K562 (cell line): Measurements from ENCODE around the gene DDOST. TPM values are rescaled to one million over a fixed set of nuclear protein-coding genes. Genes with fewer than 3 reads are reported as not detected.

Source experiments
- ATAC-seq: fragments of 200-7000 bp; cut with Tn5 transposase; 3 replicates; pipeline ENCODE4 v1.9.1; 2020; ENCODE audit warnings: moderate library complexity
- BruUV-seq: library from RNA; stranded (reverse); fragments of 400-500 nt; replicated peaks from 2 replicates; lab custom pipeline; 2021; lab: Mats Ljungman, UMichigan
- CTCF ChIA-PET: fragments of 300-600 bp; formaldehyde crosslinking; extraction: SDS; loops from one replicate; lab custom pipeline; 2021; ENCODE audit warnings: low intra/inter-chr PET ratio; lab: Yijun Ruan, JAX
- POLR2A ChIA-PET: fragments of 300-600, 350-650 bp; sonication (Branson Sonifier 250); formaldehyde crosslinking; extraction: SDS; loops from one replicate; lab custom pipeline; 2021; ENCODE audit warnings: antibody characterized with exemption, inconsistent platforms; lab: Yijun Ruan, JAX
- DNase-seq, 4 experiments: peaks; one replicate each; pipeline versions ENCODE4 v3.0.0 to v3.0.0-alpha.2; 2011 to 2018; ENCODE audit warnings: low spot score in 3 of 4, mixed read lengths in 3 of 4; ENCODE audit errors: extremely low read depth in 1 of 4
- FAIRE-seq: peaks from 2 replicates; lab custom pipeline; 2011; peaks lifted over from hg19 to GRCh38; lab: Jason Lieb, UNC
- H2AFZ ChIP-seq: 2 replicates; pipeline ENCODE4 v1.6.0; 2011; ENCODE audit warnings: low read depth, low read length, control low read depth, inconsistent platforms
- H3K27ac ChIP-seq: fragments of 200-600 bp; 3 replicates; pipeline ENCODE4 v1.8.0; 2011; ENCODE audit warnings: low read depth, mild to moderate bottlenecking, control low read depth, inconsistent platforms, low read length, moderate library complexity, mixed read lengths; ENCODE audit errors: extremely low read depth
- H3K27me3 ChIP-seq, 2 experiments: fragments of 300-600 bp in 1 of 2; 2 replicates in 1 of 2; 3 replicates in 1 of 2; pipeline versions ENCODE4 v1.6.0 to v1.8.0; 2011; ENCODE audit warnings: inconsistent platforms in 2 of 2, low read length in 2 of 2, mild to moderate bottlenecking in 1 of 2, mixed read lengths in 1 of 2, moderate library complexity in 1 of 2; ENCODE audit not compliant: control insufficient read depth in 2 of 2, insufficient read depth in 2 of 2
- H3K36me3 ChIP-seq: fragments of 300-600 bp; 3 replicates; pipeline ENCODE4 v1.8.0; 2011; ENCODE audit warnings: mild to moderate bottlenecking, low read length, inconsistent platforms; ENCODE audit not compliant: control insufficient read depth, insufficient read depth
- H3K4me1 ChIP-seq, 2 experiments: fragments of 200-600 bp in 1 of 2; replicated peaks in 1 of 2; 2 replicates in 1 of 2; 3 replicates in 1 of 2; pipeline versions ENCODE4 v1.5.1 to v1.8.0; 2011; ENCODE audit warnings: inconsistent platforms in 2 of 2, low read length in 2 of 2, mild to moderate bottlenecking in 1 of 2, mixed read lengths in 1 of 2, moderate library complexity in 1 of 2; ENCODE audit not compliant: control insufficient read depth in 2 of 2, insufficient read depth in 2 of 2
- H3K4me2 ChIP-seq: 2 replicates; pipeline ENCODE4 v1.6.1; 2011; ENCODE audit warnings: low read length, control low read depth, inconsistent platforms, mixed read lengths; ENCODE audit not compliant: insufficient read depth
- H3K4me3 ChIP-seq: fragments of 200-600 bp; sonication (generic), shearing (Covaris generic); 2 replicates; pipeline ENCODE4 v1.5.1; 2016; ENCODE audit warnings: control low read depth, inconsistent platforms
- H3K79me2 ChIP-seq: fragments of 200-600 bp; 3 replicates; pipeline ENCODE4 v1.8.0; 2011; ENCODE audit warnings: low read length, inconsistent platforms; ENCODE audit not compliant: control insufficient read depth, insufficient read depth
- H3K9ac ChIP-seq, 2 experiments: 2 replicates each; pipeline versions ENCODE4 v1.6.0 to v1.6.1; 2011; ENCODE audit warnings: low read depth in 2 of 2, low read length in 2 of 2, control low read depth in 1 of 2, inconsistent platforms in 1 of 2, mild to moderate bottlenecking in 1 of 2, mixed read lengths in 1 of 2; ENCODE audit not compliant: insufficient read depth in 1 of 2
- H3K9me1 ChIP-seq: one replicate; pipeline ENCODE4 v1.6.0; 2011; ENCODE audit warnings: inconsistent platforms, mild to moderate bottlenecking, low read length, moderate library complexity; ENCODE audit not compliant: control insufficient read depth, insufficient read depth
- H3K9me3 ChIP-seq: replicated peaks from 2 replicates; pipeline ENCODE4 v1.5.1; 2011; ENCODE audit warnings: low read depth, low read length, inconsistent platforms; ENCODE audit not compliant: control insufficient read depth, insufficient read depth
- H4K20me1 ChIP-seq: replicated peaks from 2 replicates; pipeline ENCODE4 v1.6.1; 2011; ENCODE audit warnings: low read length, inconsistent platforms, mixed read lengths; ENCODE audit not compliant: control insufficient read depth, insufficient read depth
- HNRNPH1 ChIP-seq: fragments of 200-400 bp; formaldehyde crosslinking; optimal IDR thresholded peaks from 2 replicates; pipeline ENCODE3; 2017; ENCODE audit warnings: low read depth, mild to moderate bottlenecking, low read length, moderate library complexity
- PCBP2 ChIP-seq: fragments of 200-400 bp; formaldehyde crosslinking; IDR thresholded peaks from 2 replicates; pipeline ENCODE4 v1.6.1; 2018; ENCODE audit warnings: low read length, low read depth, mild to moderate bottlenecking, moderate library complexity; ENCODE audit not compliant: poor library complexity, severe bottlenecking
- ZFPM2 ChIP-seq: fragments of 250-450 bp; sonication (Bioruptor Pico); IDR thresholded peaks from 2 replicates; pipeline ENCODE4 v1.5.1; 2022; ENCODE audit warnings: mild to moderate bottlenecking
- ZNF124 ChIP-seq: sonication (generic); formaldehyde crosslinking; IDR thresholded peaks from 2 replicates; pipeline ENCODE4 v1.8.1; 2022; ENCODE audit warnings: missing genetic modification reagents
- ZNF253 ChIP-seq: fragments of 250-450 bp; sonication (Bioruptor Pico); conservative IDR thresholded peaks from 2 replicates; pipeline ENCODE4 v1.6.1; 2021; ENCODE audit warnings: mild to moderate bottlenecking
- ZNF316 ChIP-seq: fragments of 450-650 bp; IDR thresholded peaks from 2 replicates; pipeline ENCODE4 v1.6.1; 2016
- WGBS: fragments of 100-300 bp; shearing (Covaris generic); methylation state at CpG from one replicate; pipeline ENCODE4 v1.1.6; 2016; ENCODE audit warnings: low coverage, mixed read lengths; ENCODE audit not compliant: insufficient coverage; ENCODE audit errors: missing lambda C conversion rate; 5-methylcytosine and 5-hydroxymethylcytosine counted together
- in situ Hi-C: fragments of 300-500 bp; cut with MboI; formaldehyde crosslinking; loops from 4 replicates; pipeline ENCODE4 v1.15.0; 2018; ENCODE audit warnings: inconsistent platforms, mixed read lengths
- intact Hi-C: fragments of 100-400 bp; cut with micrococcal nuclease; formaldehyde crosslinking; loops from 2 replicates; pipeline ENCODE4 v1.14.2; 2022
- polyA plus RNA-seq, 8 experiments: library from polyadenylated mRNA; depleted of rRNA in 4 of 8; stranded (reverse) in 5 of 8; unstranded in 3 of 8; fragments of >200 nt; fragmentation: Nextera tagmentation in 2 of 8; fragmentation: Illumina TruSeq in 1 of 8; extraction: Ambion mirVana in 2 of 8; extraction: Trizol in 1 of 8; gene quantifications; 2 replicates each; pipeline versions ENCODE4 v1.2.1 to v1.2.3, GENCODE V29; 2011 to 2014; ENCODE audit warnings: inconsistent platforms in 1 of 8, missing spikeins in 1 of 8
- total RNA-seq, 7 experiments: library from RNA; depleted of rRNA in 6 of 7; stranded (reverse); fragments of >200 nt in 6 of 7; fragmentation: Illumina TruSeq in 2 of 7; extraction: Trizol in 2 of 7; gene quantifications; 2 replicates each; pipeline versions ENCODE4 v1.2.1 to v1.2.3, GENCODE V29; 2011 to 2021; ENCODE audit warnings: low replicate concordance in 1 of 7

DDOST gene
- total and polyA plus RNA-seq, 9 of the 15 experiments (the other 6 are each of a cell fraction or from before 2014, with no cell fraction given) = 173 to 306 (median 222) TPM

GRCh38 chr1:20630729-20631128, 30.4 kb downstream of the DDOST start (continued):
- TF ChIP-seq ZFPM2 (CRISPR knock-in tag) (no peak), ZNF253 (CRISPR knock-in tag) (no peak)

- no peaks in the 10 kb centered on the region for H3K9me3 ChIP-seq
- H3K4me1 ChIP-seq = peaks cover 0 to 3% of the 10 kb centered on the region in 2 experiments; a peak in 1 of 5 replicates
- H2AFZ ChIP-seq = no peak overlapping the region
- no peaks in the 10 kb centered on the region for H3K9me1 ChIP-seq
- in situ Hi-C loops (no loop called here), intact Hi-C loops (no loop called here)
- no peak overlapping the region for H3K4me3 ChIP-seq
- DNase-seq (no peak), FAIRE-seq (no peak), ATAC-seq (no peak)
- no peak overlapping the region for H3K27ac ChIP-seq
- ChIA-PET POLR2A (no interaction called here), CTCF (no interaction called here)
- no TSS peak for BruUV-seq
- H3K9ac ChIP-seq = no peak overlapping the region
- 0% methylated on average over 1 of the region's 1 CpG for WGBS
- no peaks in the 10 kb centered on the region for H3K79me2 ChIP-seq
- TF ChIP-seq ZNF316 = 0 out of 2 replicates have a peak, but pooled peaks have one; percentile 12
- TF ChIP-seq HNRNPH1 = no peak
- H3K36me3 ChIP-seq = no peaks in the 10 kb centered on the region
- H3K4me2 ChIP-seq = no peak overlapping the region
- H4K20me1 ChIP-seq = no peaks in the 10 kb centered on the region
- peaks cover 0 to 3% of the 10 kb centered on the region in 2 experiments; a peak in 1 of 5 replicates for H3K27me3 ChIP-seq
These were observed 34.6 kb downstream of the DDOST start for GRCh38 chr1:20626524-20626923.

- Histone ChIP-seq H3K27me3 (peaks cover 0 to 3% of the 10 kb centered on the region in 2 experiments; a peak in 1 of 5 replicates), H3K9me1 (no peaks in the 10 kb centered on the region), H3K79me2 (no peaks in the 10 kb centered on the region), H3K36me3 (no peaks in the 10 kb centered on the region), H3K4me2 (no peak overlapping the region), H3K9me3 (no peaks in the 10 kb centered on the region), H4K20me1 (no peaks in the 10 kb centered on the region), H3K27ac (no peak overlapping the region), H3K9ac (no peak overlapping the region)
- no peak for ATAC-seq
- WGBS = no CpG with 5 or more reads among the region's 1 CpG
- DNase-seq = no peak
- CTCF ChIA-PET = no interaction called here
- intact Hi-C loops (no loop called here), in situ Hi-C loops (no loop called here)
- POLR2A ChIA-PET = no interaction called here
- BruUV-seq = no TSS peak
- TF ChIP-seq ZNF124 (no peak), PCBP2 (peak; percentile 71)
- TF ChIP-seq, all 486 proteins: peak for 1
- Histone ChIP-seq H2AFZ (no peak overlapping the region), H3K4me1 (peaks cover 0 to 3% of the 10 kb centered on the region in 2 experiments; a peak in 1 of 5 replicates), H3K4me3 (no peak overlapping the region)
- no peak for FAIRE-seq
These were observed 35.1 kb downstream of the DDOST start for GRCh38 chr1:20626098-20626427.
